ENCODE data around the gene NEU2. TPM values are rescaled to one million over a fixed set of nuclear protein-coding genes. Genes with fewer than 3 reads are reported as not detected.

NEU2 gene
- total and polyA plus RNA-seq, 2 of the 13 experiments (the other 11 are each of a cell fraction or from before 2014, with no cell fraction given) = not detected

- H3K9ac ChIP-seq (ENCODE audit: insufficient read depth, low read depth, low read length) = no peak overlapping the region
- ATAC-seq (no peak; the same call in 2 of the 3 replicates), DNase-seq (ENCODE audit: low spot score) (no peak), FAIRE-seq (no peak)
- H3K9me3 ChIP-seq (ENCODE audit: low read length) = no peaks in the 10 kb centered on the region
- peaks cover 3 to 14% of the 10 kb centered on the region in 2 experiments; a peak in 2 of 5 replicates for H3K27me3 ChIP-seq (ENCODE audit: control insufficient read depth in 1 of 2, insufficient read depth in 2 of 2, low read length in 2 of 2)
- no peak overlapping the region for H3K4me2 ChIP-seq (ENCODE audit: low read depth, low read length)
- no peak overlapping the region for H3K4me3 ChIP-seq (replicated peaks in 1 of 3; ENCODE audit: insufficient read depth in 1 of 3, low read depth in 2 of 3, low read length in 3 of 3)
- H4K20me1 ChIP-seq (ENCODE audit: insufficient read depth, low read length) = no peaks in the 10 kb centered on the region
- H3K36me3 ChIP-seq (replicated peaks in 1 of 2; ENCODE audit: control insufficient read depth in 1 of 2, insufficient read depth in 2 of 2, low read length in 2 of 2) = no peaks in the 10 kb centered on the region
- in situ Hi-C loops (cut with HindIII; ENCODE audit: extremely low pct_ligation_motif_present, low pct_unique_long_range_greater_than_20kb) (loop anchor here (10.0 kb wide), 1 partner anchor 169 kb away; no protein-coding TSS in a partner anchor), intact Hi-C loops (cut with micrococcal nuclease; ENCODE audit: unreplicated experiment) (no loop called here)
- TF ChIP-seq SIX4 (CRISPR knock-in tag; IDR thresholded peaks at IDR 0.05) (no peak), KDM5A (IDR thresholded peaks at IDR 0.05; ENCODE audit: borderline replicate concordance, low read length) (no peak), ZNF549 (CRISPR knock-in tag; IDR thresholded peaks at IDR 0.05) (no peak), NCOA5 (CRISPR knock-in tag; IDR thresholded peaks at IDR 0.05) (no peak), ARNTL (CRISPR knock-in tag; IDR thresholded peaks at IDR 0.05) (no peak)
- H3K79me2 ChIP-seq (ENCODE audit: insufficient read depth, low read length) = no peaks in the 10 kb centered on the region
- no TSS peak for BruUV-seq (replicated peaks)
- WGBS (ENCODE audit: low lambda C conversion rate) = 70% methylated on average over 8 of the region's 14 CpGs
- no peaks in the 10 kb centered on the region for H3K4me1 ChIP-seq (ENCODE audit: insufficient read depth, low read length)
- no peak overlapping the region for H3K27ac ChIP-seq (ENCODE audit: extremely low read length, insufficient read depth, low read length)
- CTCF ChIA-PET (ENCODE audit: low intra/inter-chr PET ratio, low total read pairs) = no interaction called here
- POLR2A ChIA-PET = interaction anchor here (1.3 to 2.5 kb wide), 2 partner anchors 11 kb away, joined by 3 to 12 read pairs; partner anchors contain the start of gene NGEF
- no peak overlapping the region for H2AFZ ChIP-seq (ENCODE audit: low read length)
These were observed 8.6 kb upstream of the NEU2 start for GRCh38 chr2:233023761-233024410.

GRCh38 chr2:233025706-233026105, 6.8 kb upstream of the NEU2 start:
- Histone ChIP-seq H3K79me2 (ENCODE audit: insufficient read depth, low read length) (no peaks in the 10 kb centered on the region), H2AFZ (ENCODE audit: low read length) (no peak overlapping the region), H3K27ac (ENCODE audit: extremely low read length, insufficient read depth, low read length) (no peak overlapping the region), H3K36me3 (replicated peaks in 1 of 2; ENCODE audit: control insufficient read depth in 1 of 2, insufficient read depth in 2 of 2, low read length in 2 of 2) (no peaks in the 10 kb centered on the region), H3K4me2 (ENCODE audit: low read depth, low read length) (no peak overlapping the region), H3K9ac (ENCODE audit: insufficient read depth, low read depth, low read length) (no peak overlapping the region), H3K4me3 (replicated peaks in 1 of 3; ENCODE audit: insufficient read depth in 1 of 3, low read depth in 2 of 3, low read length in 3 of 3) (no peak overlapping the region), H3K4me1 (ENCODE audit: insufficient read depth, low read length) (no peaks in the 10 kb centered on the region), H4K20me1 (ENCODE audit: insufficient read depth, low read length) (no peaks in the 10 kb centered on the region), H3K9me3 (ENCODE audit: low read length) (no peaks in the 10 kb centered on the region), H3K27me3 (ENCODE audit: control insufficient read depth in 1 of 2, insufficient read depth in 2 of 2, low read length in 2 of 2) (peaks cover 3 to 17% of the 10 kb centered on the region in 2 experiments; a peak in 2 of 5 replicates)
- ChIA-PET POLR2A (no interaction called here), CTCF (ENCODE audit: low intra/inter-chr PET ratio, low total read pairs) (no interaction called here)
- no TSS peak for BruUV-seq (replicated peaks)
- 26% methylated on average over 7 of the region's 7 CpGs for WGBS (ENCODE audit: low lambda C conversion rate)
- FAIRE-seq (no peak), ATAC-seq (no peak), DNase-seq (ENCODE audit: low spot score) (no peak)
- intact Hi-C loops (cut with micrococcal nuclease; ENCODE audit: unreplicated experiment) = no loop called here
- peak; percentile 94 for TF ChIP-seq BCL6 (CRISPR knock-in tag; IDR thresholded peaks at IDR 0.05)
- no peak for TF ChIP-seq THYN1 (CRISPR knock-in tag; IDR thresholded peaks at IDR 0.05; ENCODE audit: borderline replicate concordance, low read depth)
- TF ChIP-seq MAFF (IDR thresholded peaks at IDR 0.05; ENCODE audit: low read depth, low read length) = no peak
- TF ChIP-seq ATF7 (IDR thresholded peaks at IDR 0.05) = peak; percentile 33; the same call in 1 of the 2 replicates
- no peak for TF ChIP-seq ATF7 (CRISPR knock-in tag; IDR thresholded peaks at IDR 0.05)
- in situ Hi-C loops (cut with HindIII; ENCODE audit: extremely low pct_ligation_motif_present, low pct_unique_long_range_greater_than_20kb) = loop anchor here (10.0 kb wide), 1 partner anchor 171 kb away; no protein-coding TSS in a partner anchor

Data from HepG2 (cell line).